NB4 (cell line): ENCODE results near the gene TTLL7.

ENCODE experiments used
- DNase-seq: peaks from one replicate; pipeline ENCODE4 v3.0.0; 2010; ENCODE audit warnings: low read depth
- H3K4me3 ChIP-seq: one replicate; pipeline ENCODE4 v1.5.1; 2011; ENCODE audit warnings: mild to moderate bottlenecking, low read depth, low read length, moderate library complexity
- CTCF ChIP-seq: IDR thresholded peaks from one replicate; pipeline ENCODE4 v1.5.1; 2012; ENCODE audit warnings: low read depth, low read length
- MAX ChIP-seq: IDR thresholded peaks from 2 replicates; pipeline ENCODE4 v1.6.1; 2011; ENCODE audit warnings: low read depth, low read length
- MYC ChIP-seq: IDR thresholded peaks from 2 replicates; pipeline ENCODE4 v1.6.1; 2011; ENCODE audit warnings: low read depth, low read length
- POLR2A ChIP-seq: IDR thresholded peaks from 2 replicates; pipeline ENCODE4 v1.6.1; 2011; ENCODE audit warnings: mild to moderate bottlenecking; ENCODE audit not compliant: insufficient read length; ENCODE audit errors: extremely low read depth

TTLL7 gene

GRCh38 chr1:83864991-83865390, 133.9 kb downstream of the TTLL7 start:
- DNase-seq: no peak
- no peak overlapping the region for H3K4me3 ChIP-seq
- TF ChIP-seq POLR2A (no peak), CTCF (no peak), MYC (no peak), MAX (no peak)

- TF ChIP-seq CTCF: peak; percentile 55
- TF ChIP-seq MYC: no peak
- no peak for TF ChIP-seq MAX
- no peak for TF ChIP-seq POLR2A
- peak; percentile 42 for DNase-seq
- no peak overlapping the region for H3K4me3 ChIP-seq
These were observed 138.3 kb downstream of the TTLL7 start for GRCh38 chr1:83860490-83861221.

GRCh38 chr1:83857716-83858115, 141.2 kb downstream of the TTLL7 start:
- no peak for DNase-seq

GRCh38 chr1:83857103-83857502, 141.8 kb downstream of the TTLL7 start:
- H3K4me3 ChIP-seq: no peak overlapping the region
- DNase-seq: peak; percentile 4
- TF ChIP-seq MAX: no peak
- TF ChIP-seq MYC: no peak
- no peak for TF ChIP-seq POLR2A
- TF ChIP-seq CTCF: no peak

More at GRCh38 chr1:83857716-83858115, 141.2 kb downstream of the TTLL7 start:
- no peak overlapping the region for H3K4me3 ChIP-seq
- no peak for TF ChIP-seq MYC
- TF ChIP-seq POLR2A: no peak
- no peak for TF ChIP-seq MAX
- TF ChIP-seq CTCF: no peak

- no peak for TF ChIP-seq MAX
- no peak for TF ChIP-seq CTCF
- TF ChIP-seq MYC: no peak
- no peak for TF ChIP-seq POLR2A
- no peak for DNase-seq
- H3K4me3 ChIP-seq: no peak overlapping the region
These were observed 142.6 kb downstream of the TTLL7 start for GRCh38 chr1:83856381-83856780.
